ENCODE results near the gene EHD1. TPM values are rescaled to one million over a fixed set of nuclear protein-coding genes. Genes with fewer than 3 reads are reported as not detected.

EHD1 gene
- total RNA-seq, 4 donors from 2014 or later = 29.5 to 44.0 (median 31.8) TPM

GRCh38 chr11:64814712-64815187 lies 63.7 kb downstream of the EHD1 start:
- H3K27ac ChIP-seq = no peak overlapping the region
- 72% methylated on average over 5 to 7 of the region's 7 CpGs for WGBS, 2 donors
- no peaks in the 10 kb centered on the region for H3K27me3 ChIP-seq
- no peak overlapping the region for H3K4me3 ChIP-seq
- no peaks in the 10 kb centered on the region for H3K36me3 ChIP-seq
- DNase-seq = no peak
- intact Hi-C loops (cut with DNase I) = no loop called here
- TF ChIP-seq CTCF (IDR thresholded peaks at IDR 0.05) (no peak), POLR2A (IDR thresholded peaks at IDR 0.05) (no peak)
- H3K4me1 ChIP-seq = peaks cover 0 to 9% (median 3%) of the 10 kb centered on the region in 3 donors
- no peaks in the 10 kb centered on the region for H3K9me3 ChIP-seq

- 84 to 85% methylated on average over 5 of the region's 5 CpGs for WGBS, 2 donors
- TF ChIP-seq CTCF (IDR thresholded peaks at IDR 0.05) = no peak
- no peak for TF ChIP-seq POLR2A (IDR thresholded peaks at IDR 0.05)
- H3K4me1 ChIP-seq = peaks cover 6 to 18% (median 8%) of the 10 kb centered on the region in 3 donors
- intact Hi-C loops (cut with DNase I) = no loop called here
- H3K36me3 ChIP-seq = no peaks in the 10 kb centered on the region
- no peak overlapping the region for H3K4me3 ChIP-seq
- H3K27ac ChIP-seq = no peak overlapping the region
- no peaks in the 10 kb centered on the region for H3K27me3 ChIP-seq
- H3K9me3 ChIP-seq = no peaks in the 10 kb centered on the region
- DNase-seq = no peak
These were observed 64.6 kb downstream of the EHD1 start for GRCh38 chr11:64813826-64814225.

GRCh38 chr11:64810891-64811272 lies 67.5 kb downstream of the EHD1 start:
- Histone ChIP-seq H3K9me3 (no peaks in the 10 kb centered on the region), H3K4me1 (peaks cover 6 to 34% (median 8%) of the 10 kb centered on the region in 3 donors), H3K27ac (peak overlapping the region; percentile 84 to 92 (median 88)), H3K36me3 (peaks cover 0 to 26% (median 5%) of the 10 kb centered on the region in 3 donors), H3K27me3 (no peaks in the 10 kb centered on the region), H3K4me3 (peak overlapping the region; percentile 80 to 96 (median 91))
- intact Hi-C loops (cut with DNase I) = no loop called here
- WGBS, 2 donors = 44 to 47% methylated on average over 16 to 17 of the region's 17 CpGs
- TF ChIP-seq POLR2A (IDR thresholded peaks at IDR 0.05) (no peak), CTCF (IDR thresholded peaks at IDR 0.05) (no peak)
- no peak for DNase-seq

GRCh38 chr11:64810271-64810890 lies 68.0 kb downstream of the EHD1 start, which contains the start of gene MEN1:
Gene MEN1, minus strand, starts transcription at chr11:64810551. Its CDS starts 442 bp downstream, at chr11:64810109.
- no peaks in the 10 kb centered on the region for H3K9me3 ChIP-seq
- peak; percentile 75 for DNase-seq
- intact Hi-C loops (cut with DNase I) = no loop called here
- peak within 1 kb of the TSS; percentile 84 to 92 (median 88) for H3K27ac ChIP-seq
- peak within 1 kb of the TSS; percentile 80 to 96 (median 91) for H3K4me3 ChIP-seq
- peaks cover 1 to 31% (median 5%) of the 10 kb centered on the region in 3 donors for H3K36me3 ChIP-seq
- TF ChIP-seq CTCF (IDR thresholded peaks at IDR 0.05) = peak in 2 of 6 experiments; percentile 15 to 46
- TF ChIP-seq POLR2A (IDR thresholded peaks at IDR 0.05) = peak in 3 of 4 donors; percentile 41 to 76 (median 59)
- WGBS, 2 donors = 0% methylated on average over 4 to 21 of the region's 46 CpGs
- peaks cover 6 to 34% (median 8%) of the 10 kb centered on the region in 3 donors for H3K4me1 ChIP-seq
- no peaks in the 10 kb centered on the region for H3K27me3 ChIP-seq

- Histone ChIP-seq H3K27ac (peak overlapping the region; percentile 84 to 92 (median 88)), H3K4me3 (peak overlapping the region; percentile 80 to 96 (median 91)), H3K4me1 (peaks cover 6 to 36% (median 9%) of the 10 kb centered on the region in 3 donors), H3K36me3 (peaks cover 5 to 36% (median 7%) of the 10 kb centered on the region in 3 donors), H3K27me3 (no peaks in the 10 kb centered on the region), H3K9me3 (no peaks in the 10 kb centered on the region)
- no peak for DNase-seq
- WGBS, 2 donors = 0% methylated on average over 1 to 4 of the region's 44 CpGs
- TF ChIP-seq CTCF (IDR thresholded peaks at IDR 0.05) (no peak), POLR2A (IDR thresholded peaks at IDR 0.05) (no peak)
- intact Hi-C loops (cut with DNase I) = no loop called here
These were observed 68.6 kb downstream of the EHD1 start for GRCh38 chr11:64809781-64810241.

Measured in esophagus squamous epithelium (tissue), 5 donors.